Measurements from ENCODE around the gene ZNF337. TPM values are rescaled to one million over a fixed set of nuclear protein-coding genes. Genes with fewer than 3 reads are reported as not detected.

Gene ZNF337
- total RNA-seq, 1 experiment from 2014 or later = 6.9 TPM

- ChIA-PET POLR2A (no interaction called here), CTCF (no interaction called here)
- no peaks in the 10 kb centered on the region for H3K27me3 Mint-ChIP-seq (ENCODE audit: low read depth)
- no peaks in the 10 kb centered on the region for H3K4me1 Mint-ChIP-seq
- H3K9me3 Mint-ChIP-seq = peaks cover 3% of the 10 kb centered on the region; the same call in 1 of the 2 replicates
- H3K27ac Mint-ChIP-seq = no peak overlapping the region
- H3K36me3 Mint-ChIP-seq = peaks cover 22% of the 10 kb centered on the region
- TF ChIP-seq SMAD4 (CRISPR knock-in tag; IDR thresholded peaks at IDR 0.05) (no peak), ZNF281 (CRISPR knock-in tag; IDR thresholded peaks at IDR 0.05) (no peak), E2F5 (CRISPR knock-in tag; IDR thresholded peaks at IDR 0.05) (no peak), CREB1 (CRISPR knock-in tag; IDR thresholded peaks at IDR 0.05) (no peak), CREM (CRISPR knock-in tag; IDR thresholded peaks at IDR 0.05) (no peak), CBFB (CRISPR knock-in tag; IDR thresholded peaks at IDR 0.05; ENCODE audit: low read depth) (no peak), PRDM15 (CRISPR knock-in tag; IDR thresholded peaks at IDR 0.05) (no peak), MAX (CRISPR knock-in tag; IDR thresholded peaks at IDR 0.05) (no peak), GABPB1 (CRISPR knock-in tag; IDR thresholded peaks at IDR 0.05) (no peak), SP1 (CRISPR knock-in tag; conservative IDR thresholded peaks at IDR 0.05) (no peak), ETV6 (CRISPR knock-in tag; IDR thresholded peaks at IDR 0.05) (no peak)
- no peak for DNase-seq (ENCODE audit: low spot score)
- ATAC-seq = no peak
- H3K4me3 Mint-ChIP-seq = no peak overlapping the region
These were observed 13.6 kb downstream of the ZNF337 start for GRCh38 chr20:25683050-25683449.

- DNase-seq (ENCODE audit: low spot score) = no peak
- no peaks in the 10 kb centered on the region for H3K27me3 Mint-ChIP-seq (ENCODE audit: low read depth)
- ATAC-seq = no peak
- no peak overlapping the region for H3K4me3 Mint-ChIP-seq
- H3K4me1 Mint-ChIP-seq = no peaks in the 10 kb centered on the region
- CTCF ChIA-PET = no interaction called here
- no peak overlapping the region for H3K27ac Mint-ChIP-seq
- TF ChIP-seq NR1H2 (CRISPR knock-in tag; IDR thresholded peaks at IDR 0.05) (no peak), ZNF263 (CRISPR knock-in tag; IDR thresholded peaks at IDR 0.05; ENCODE audit: low read depth) (no peak), RELA (CRISPR knock-in tag; IDR thresholded peaks at IDR 0.05; ENCODE audit: borderline replicate concordance) (no peak), ZNF138 (CRISPR knock-in tag; conservative IDR thresholded peaks at IDR 0.05) (no peak), ATF1 (CRISPR knock-in tag; IDR thresholded peaks at IDR 0.05) (no peak), ZNF425 (CRISPR knock-in tag; conservative IDR thresholded peaks at IDR 0.05) (no peak), OVOL2 (CRISPR knock-in tag; IDR thresholded peaks at IDR 0.05; ENCODE audit: borderline replicate concordance) (no peak)
- POLR2A ChIA-PET = no interaction called here
- peaks cover 3% of the 10 kb centered on the region; the same call in 1 of the 2 replicates for H3K9me3 Mint-ChIP-seq
- peaks cover 47% of the 10 kb centered on the region for H3K36me3 Mint-ChIP-seq
These were observed 20.4 kb downstream of the ZNF337 start for GRCh38 chr20:25676164-25676809.

All from WTC11 (cell line).